Purkinje cell (primary cell): ENCODE measurements around the gene KIAA2012. TPM values are rescaled to one million over a fixed set of nuclear protein-coding genes. Genes with fewer than 3 reads are reported as not detected.

Experiments used
- polyA plus RNA-seq: library from polyadenylated mRNA; unstranded; fragments of >200 nt; fragmentation: Nextera tagmentation; gene quantifications from 2 replicates; pipeline ENCODE4 v1.2.1, GENCODE V29; 2014

Gene KIAA2012
- polyA plus RNA-seq, result 0.13 and 0.90 TPM in 2 replicates

GRCh38 chr2:202072737-202073401 is at the start of gene KIAA2012:
TSS of gene KIAA2012 (plus strand) at chr2:202073255. CDS start at chr2:202073628, 373 bp downstream.

GRCh38 chr2:202033317-202034248 is 39.5 kb upstream of the KIAA2012 start, which contains the start of gene FZD7:
TSS of gene FZD7 (plus strand) at chr2:202033855. CDS start at chr2:202034648, 793 bp downstream.

GRCh38 chr2:202238234-202239197 is 165.5 kb downstream of the KIAA2012 start, which contains the start of gene SUMO1:
TSS of gene SUMO1 (minus strand) at chr2:202238597. CDS start at chr2:202238451, 146 bp downstream.

Other genes with a start within 250 kb of the KIAA2012 start
- 3.3 and 6.0 TPM in 2 replicates for gene FZD7, start 39.4 kb upstream of the KIAA2012 start, polyA plus RNA-seq
- gene SUMO1, start 165.3 kb downstream of the KIAA2012 start, polyA plus RNA-seq, result 475 and 567 TPM in 2 replicates
- gene NOP58, start 192.5 kb downstream of the KIAA2012 start, polyA plus RNA-seq, result 66.1 and 90.0 TPM in 2 replicates